H1 (cell line): ENCODE measurements around the gene ZNF311. TPM values are rescaled to one million over a fixed set of nuclear protein-coding genes. Genes with fewer than 3 reads are reported as not detected.

Experiments
- EP300 ChIP-seq, 2 experiments: IDR thresholded peaks; 1 replicate in 1 of 2; 2 replicates in 1 of 2; pipeline ENCODE4 v1.6.1; 2011 to 2012; ENCODE audit warnings: low read depth in 2 of 2, low read length in 2 of 2, mild to moderate bottlenecking in 2 of 2, borderline replicate concordance in 1 of 2, inconsistent platforms in 1 of 2, moderate library complexity in 1 of 2
- JUND ChIP-seq: IDR thresholded peaks from 2 replicates; pipeline ENCODE4 v1.6.1; 2011; ENCODE audit warnings: mild to moderate bottlenecking, improper control_type of control experiment, low read length
- SP2 ChIP-seq: IDR thresholded peaks from 2 replicates; pipeline ENCODE4 v1.6.1; 2012; ENCODE audit warnings: mild to moderate bottlenecking, low read length, inconsistent platforms
- polyA plus RNA-seq, 7 experiments: library from polyadenylated mRNA; depleted of rRNA in 3 of 7; stranded (reverse) in 5 of 7; unstranded in 2 of 7; fragments of >200 nt in 5 of 7; fragments of 200-250 nt in 2 of 7; gene quantifications; 1 replicate in 5 of 7; 2 replicates in 1 of 7; 4 replicates in 1 of 7; pipeline versions ENCODE4 v1.2.1 to v1.2.3, GENCODE V29; 2011 to 2013; ENCODE audit warnings: missing spikeins in 2 of 7, mixed read lengths in 2 of 7
- total RNA-seq: library from RNA; stranded (reverse); fragmentation: NEBNext Ultra II Directional; extraction: Animal tissue kit (Norgen Biotek cat#: 25700); gene quantifications from 2 replicates; pipeline ENCODE4 v1.2.1, GENCODE V29; 2021

The ZNF311 gene
- total and polyA plus RNA-seq, 2 of the 8 experiments (the other 6 are each of a cell fraction or from before 2014, with no cell fraction given): 1.9 to 4.2 TPM

DNA sequence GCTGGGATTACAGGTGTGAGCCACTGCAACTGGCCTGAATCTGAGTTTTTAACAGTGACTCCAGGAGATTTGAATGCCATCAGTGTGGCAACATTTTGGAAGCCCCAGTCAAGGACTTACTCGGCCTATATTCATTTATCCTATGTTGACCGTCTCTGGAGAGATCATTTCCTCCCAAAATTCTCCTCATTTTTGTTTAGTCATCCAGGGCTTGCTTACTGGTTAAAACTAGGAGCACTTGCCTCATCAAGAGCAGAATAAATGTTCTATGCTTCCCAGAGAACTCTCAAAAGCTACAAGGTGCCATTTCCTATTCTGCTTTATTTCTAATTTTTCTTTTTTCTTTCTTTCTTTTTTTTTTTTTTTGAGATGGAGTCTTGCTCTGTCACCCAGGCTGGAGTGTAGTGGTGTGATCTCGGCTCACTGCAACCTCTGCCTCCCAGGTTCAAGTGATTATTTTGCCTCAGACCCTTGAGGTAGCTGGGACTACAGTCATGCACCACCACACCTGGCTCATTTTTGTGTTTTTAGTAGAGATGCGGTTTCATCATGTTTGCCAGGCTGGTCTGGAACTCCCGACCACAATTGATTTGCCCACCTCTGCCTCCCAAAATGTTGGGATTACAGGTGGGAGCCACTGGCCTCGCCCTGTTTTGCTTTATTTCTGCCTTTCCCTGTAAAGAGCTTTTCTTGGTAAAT lies 57.9 kb downstream of the ZNF311 start (continued):
- TF ChIP-seq EP300 (IDR thresholded peaks at IDR 0.05; ENCODE audit: borderline replicate concordance in 1 of 2, low read depth in 2 of 2, low read length in 2 of 2): no peak
- no peak for TF ChIP-seq JUND
- TF ChIP-seq SP2: no peak
